ENCODE data around the gene SLC16A2. TPM values are rescaled to one million over a fixed set of nuclear protein-coding genes. Genes with fewer than 3 reads are reported as not detected.
A peak's percentile ranks its signal among the peaks of the same experiment; 100 is the strongest.

The SLC16A2 gene
- total RNA-seq, 1 donor from 2014 or later: 6.7 TPM

DNA sequence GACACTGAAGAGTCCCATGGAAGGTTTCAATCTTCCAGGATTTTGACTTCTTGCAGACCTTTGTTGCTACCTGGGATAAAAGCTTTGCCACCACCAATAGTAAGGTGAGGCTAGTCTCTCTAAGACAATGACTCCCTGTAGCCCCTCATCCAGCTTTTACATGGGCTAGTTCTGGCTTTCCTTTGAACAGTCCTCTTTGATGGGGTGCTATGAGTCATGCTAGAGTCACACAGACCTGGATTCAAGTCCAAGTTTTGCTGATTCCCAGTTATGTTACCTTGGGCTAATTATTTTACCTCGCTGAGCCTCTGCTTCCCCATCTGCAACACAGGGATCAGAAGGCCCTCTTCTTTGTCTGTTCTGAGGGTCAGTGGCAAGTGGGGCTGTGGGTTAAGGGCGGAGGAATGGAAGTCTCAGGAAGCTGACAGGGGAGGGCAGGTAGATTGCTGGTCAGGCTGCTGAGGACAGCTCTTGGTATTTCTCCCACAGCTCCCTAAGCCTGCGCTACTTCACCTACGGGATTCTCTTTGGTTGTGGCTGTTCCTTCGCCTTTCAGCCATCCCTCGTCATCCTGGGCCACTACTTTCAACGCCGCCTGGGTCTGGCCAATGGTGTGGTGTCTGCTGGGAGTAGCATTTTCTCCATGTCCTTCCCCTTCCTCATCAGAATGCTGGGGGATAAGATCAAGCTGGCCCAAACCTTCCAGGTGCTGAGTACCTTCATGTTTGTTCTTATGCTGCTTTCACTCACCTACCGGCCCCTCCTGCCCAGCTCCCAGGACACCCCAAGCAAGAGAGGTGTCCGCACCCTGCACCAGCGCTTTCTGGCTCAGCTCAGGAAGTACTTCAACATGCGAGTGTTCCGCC, 102.8 kb downstream of the SLC16A2 start:
- no peak for DNase-seq
- no peak for ATAC-seq
- intact Hi-C loops (cut with micrococcal nuclease): loop anchor here (10.0 kb wide), 1 partner anchor 139 kb away; no protein-coding TSS in a partner anchor

DNA sequence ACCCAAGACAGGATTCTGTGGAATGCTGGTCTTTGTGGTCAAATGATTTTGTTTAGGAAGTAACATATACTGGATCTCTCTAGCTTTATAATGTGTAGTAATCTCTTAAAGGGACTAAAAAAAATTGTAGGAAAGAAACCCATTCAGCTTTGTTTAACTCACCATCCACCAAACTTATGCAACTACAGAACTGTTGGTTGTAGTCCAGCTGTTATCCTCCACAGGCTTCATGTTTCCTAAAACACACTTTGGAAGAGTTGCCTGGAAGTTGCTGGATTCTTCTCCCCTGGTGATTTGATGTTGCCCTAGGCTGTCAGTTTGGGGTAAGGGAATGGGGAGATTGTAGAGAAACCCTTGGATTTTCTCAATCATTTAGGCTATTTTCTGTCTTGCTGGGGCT, 103.8 kb downstream of the SLC16A2 start:
- intact Hi-C loops (cut with micrococcal nuclease): loop anchor here (10.0 kb wide), 1 partner anchor 140 kb away; no protein-coding TSS in a partner anchor
- ATAC-seq (peak; percentile 17), DNase-seq (no peak)

DNA sequence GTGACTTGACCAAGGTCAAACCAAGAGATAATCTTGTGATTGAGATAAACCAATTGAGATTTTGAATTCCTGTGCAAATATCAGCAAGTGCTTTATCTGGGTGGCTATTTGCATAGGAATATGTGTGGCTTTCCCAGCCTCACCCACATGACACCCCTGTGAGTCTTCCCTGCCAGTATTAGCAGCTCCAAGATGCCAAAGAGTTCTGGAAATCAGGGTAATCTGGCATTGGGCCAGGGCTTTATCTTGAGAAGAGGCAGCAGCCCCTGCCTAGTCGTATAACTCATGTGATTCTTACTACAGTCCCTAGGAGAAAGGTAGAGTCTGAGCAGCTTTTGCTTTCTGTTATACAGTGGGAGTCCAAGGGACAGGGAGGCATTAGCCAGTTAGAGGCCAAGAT, 105.5 kb downstream of the SLC16A2 start:
- no peak for DNase-seq
- intact Hi-C loops (cut with micrococcal nuclease): loop anchor here (10.0 kb wide), 1 partner anchor 142 kb away; no protein-coding TSS in a partner anchor
- no peak for ATAC-seq

- DNase-seq (no peak), ATAC-seq (peak; percentile 66)
- intact Hi-C loops (cut with micrococcal nuclease): loop anchor here (10.0 kb wide), 1 partner anchor 143 kb away; no protein-coding TSS in a partner anchor
Measured at GRCh38 chrX:74527350-74527749, 106.1 kb downstream of the SLC16A2 start.

DNA sequence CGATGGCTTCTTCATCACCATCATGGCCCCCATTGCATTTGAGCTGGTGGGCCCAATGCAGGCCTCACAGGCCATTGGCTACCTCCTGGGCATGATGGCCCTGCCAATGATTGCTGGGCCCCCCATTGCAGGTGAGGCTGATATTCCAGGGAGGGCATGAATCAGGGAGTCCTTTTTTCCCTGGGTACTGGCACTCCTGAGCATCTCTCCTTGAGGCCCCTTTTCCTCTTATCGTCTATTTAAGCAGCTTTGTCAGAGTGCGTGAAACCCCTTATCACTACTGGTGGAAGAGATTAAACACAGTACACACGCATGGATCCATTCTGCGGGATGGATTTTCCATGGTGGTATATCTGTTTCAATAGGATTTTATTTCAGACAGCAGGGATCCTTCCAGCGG, 108.0 kb downstream of the SLC16A2 start:
- ATAC-seq (no peak), DNase-seq (no peak)
- intact Hi-C loops (cut with micrococcal nuclease): loop anchor here (10.0 kb wide), 1 partner anchor 145 kb away; no protein-coding TSS in a partner anchor

GRCh38 chrX:74531081-74531480, 109.8 kb downstream of the SLC16A2 start:
- DNase-seq (no peak), ATAC-seq (no peak)
- intact Hi-C loops (cut with micrococcal nuclease): no loop called here

DNA sequence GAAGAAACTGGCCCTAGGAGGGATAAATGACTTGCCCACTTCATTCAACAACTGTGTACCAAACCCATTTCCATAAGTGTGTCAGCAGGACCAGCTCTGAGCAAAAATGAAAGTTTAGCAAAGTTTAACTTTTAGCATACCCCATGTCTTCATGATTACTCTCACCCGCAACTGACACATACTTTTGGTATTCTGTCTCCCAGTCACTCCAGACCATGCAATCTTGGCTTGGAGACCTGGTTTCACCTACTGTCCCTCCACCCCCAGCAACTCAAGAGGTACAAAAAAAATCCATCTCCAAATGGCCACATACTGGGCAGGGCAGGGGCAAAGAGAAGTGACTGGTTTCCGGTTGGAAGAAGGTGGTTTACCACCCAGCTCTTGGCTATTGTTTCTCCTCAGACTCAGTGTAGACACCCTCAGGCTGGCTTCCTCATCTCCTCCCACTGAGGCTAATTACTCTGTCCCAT, 113.3 kb downstream of the SLC16A2 start:
- intact Hi-C loops (cut with micrococcal nuclease): loop anchor here (5.0 kb wide), 1 partner anchor 112 kb away; the partner anchor contains the start of gene SLC16A2
- ATAC-seq (no peak), DNase-seq (no peak)

DNA sequence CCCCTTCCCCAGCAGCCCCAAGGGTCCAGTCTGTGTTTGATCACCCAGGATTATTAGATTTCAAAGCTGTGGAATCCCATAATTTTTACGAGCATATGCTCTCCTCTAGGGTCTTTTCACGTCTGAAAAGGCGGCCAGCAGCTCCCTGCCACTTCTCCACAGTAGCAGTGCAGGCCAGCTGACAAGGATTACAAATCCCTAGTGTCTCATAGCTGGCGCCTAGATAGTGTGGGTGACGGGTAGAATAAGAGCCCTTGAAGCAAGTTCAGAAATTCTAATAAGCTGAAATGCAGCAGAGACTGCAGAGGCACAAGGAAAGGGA, 113.8 kb downstream of the SLC16A2 start:
- no peak for DNase-seq
- ATAC-seq: no peak
- intact Hi-C loops (cut with micrococcal nuclease): loop anchor here (5.0 kb wide), 1 partner anchor 113 kb away; the partner anchor contains the start of gene SLC16A2

GRCh38 chrX:74535408-74536151, 114.3 kb downstream of the SLC16A2 start:
- intact Hi-C loops (cut with micrococcal nuclease): loop anchor here (5.0 kb wide), 1 partner anchor 113 kb away; the partner anchor contains the start of gene SLC16A2
- DNase-seq (peak; percentile 87), ATAC-seq (peak; percentile 89)

DNA sequence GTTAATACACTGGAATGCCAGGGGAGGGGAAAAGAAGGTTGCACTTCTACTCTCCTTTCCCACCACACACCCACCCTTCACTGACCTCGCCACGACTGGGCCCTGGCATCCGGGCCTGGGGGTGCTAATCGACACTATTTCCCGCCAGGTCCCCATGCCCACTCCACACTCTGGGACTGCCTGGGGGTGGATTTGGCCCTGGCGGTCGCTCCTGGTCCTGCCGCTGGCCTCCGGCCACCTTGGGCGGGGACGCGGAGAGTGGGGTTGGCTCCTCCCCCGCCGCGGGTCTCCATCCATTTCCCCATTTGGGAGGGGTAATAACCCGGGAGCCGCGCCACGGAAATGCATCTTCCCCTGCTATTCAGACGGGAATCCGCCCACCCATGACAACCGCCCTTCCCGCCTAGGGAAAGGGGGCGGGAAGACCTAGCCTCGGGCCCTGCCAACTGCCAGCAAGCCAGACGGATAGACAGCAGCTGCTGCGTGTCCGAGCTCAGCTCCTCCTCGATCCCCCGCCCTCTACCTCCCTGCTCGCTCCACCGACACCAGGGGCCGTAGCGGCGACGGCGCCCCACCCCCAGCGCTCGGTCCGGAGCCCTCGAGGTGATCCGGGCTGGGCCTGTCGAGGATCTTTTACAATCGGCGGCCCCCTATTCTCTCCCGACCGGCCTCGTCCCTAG, 115.0 kb downstream of the SLC16A2 start:
- peak; percentile 89 for DNase-seq
- peak; percentile 92 for ATAC-seq
- intact Hi-C loops (cut with micrococcal nuclease): loop anchor here (5.0 kb wide), 1 partner anchor 114 kb away; the partner anchor contains the start of gene SLC16A2

DNA sequence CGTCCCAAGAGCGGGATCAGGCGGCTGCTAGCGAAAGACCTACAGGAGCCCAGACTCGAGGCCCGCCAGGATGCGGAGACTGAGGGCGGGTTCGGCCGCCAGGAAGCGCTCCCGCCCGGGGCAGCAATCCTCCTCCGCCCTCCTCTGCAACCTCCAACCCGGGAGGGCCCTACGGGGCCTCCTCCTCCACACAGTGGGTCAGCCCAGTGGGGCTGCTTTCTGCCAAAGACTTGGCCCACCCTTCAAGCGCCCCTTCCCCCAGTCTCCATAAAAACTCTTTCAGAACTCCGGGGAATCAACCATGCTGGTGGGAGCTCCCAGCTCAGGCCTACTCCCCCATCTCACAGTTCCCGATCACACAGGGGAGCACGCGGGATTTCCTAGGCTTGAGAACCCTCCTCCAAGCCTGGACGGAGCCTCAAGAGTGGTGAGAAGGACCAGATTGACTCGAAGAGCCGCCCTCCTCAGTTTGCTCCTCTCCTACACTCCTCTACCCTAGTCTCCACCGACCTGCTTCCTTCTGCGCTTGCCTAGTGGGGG, 115.6 kb downstream of the SLC16A2 start:
- intact Hi-C loops (cut with micrococcal nuclease): loop anchor here (5.0 kb wide), 1 partner anchor 115 kb away; the partner anchor contains the start of gene SLC16A2
- DNase-seq: peak; percentile 37
- peak; percentile 60 for ATAC-seq

GRCh38 chrX:74540635-74541249, 119.4 kb downstream of the SLC16A2 start:
- DNase-seq (no peak), ATAC-seq (no peak)
- intact Hi-C loops (cut with micrococcal nuclease): no loop called here

DNA sequence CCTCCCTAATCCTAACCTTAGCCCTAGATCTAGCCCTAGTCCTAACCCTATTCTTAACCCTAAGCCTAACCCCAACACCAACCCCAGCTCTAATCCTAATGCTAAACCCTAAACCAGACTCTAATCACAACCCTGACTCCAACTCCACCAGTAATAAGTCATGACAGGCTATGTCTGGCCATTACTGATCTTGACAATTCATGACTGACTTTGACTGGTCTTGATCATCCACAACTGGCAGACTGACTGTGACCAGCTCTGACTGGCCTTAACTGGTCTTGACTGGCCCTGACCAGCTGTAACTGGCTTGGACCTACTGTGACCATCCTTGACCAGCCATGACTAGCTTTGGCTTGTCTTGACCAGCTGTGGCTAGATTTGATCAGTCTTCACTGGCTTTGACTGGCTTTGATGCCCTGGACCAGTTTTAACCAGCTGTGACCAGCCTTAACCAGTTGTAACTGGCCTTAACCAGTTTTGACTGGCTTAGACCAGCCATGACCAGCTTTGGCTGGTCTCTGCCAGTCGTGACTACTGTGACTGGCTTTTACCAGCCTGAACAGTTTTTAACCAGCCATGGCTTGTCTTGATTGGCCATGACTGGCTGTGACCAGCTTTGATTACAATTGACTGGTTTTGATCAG, 124.7 kb downstream of the SLC16A2 start:
- intact Hi-C loops (cut with micrococcal nuclease): no loop called here
- no peak for ATAC-seq

GRCh38 chrX:74546984-74547383, 125.7 kb downstream of the SLC16A2 start:
- DNase-seq (no peak), ATAC-seq (no peak)
- intact Hi-C loops (cut with micrococcal nuclease): no loop called here

More for the DNA sequence above, 124.7 kb downstream of the SLC16A2 start:
- no peak for DNase-seq

DNA sequence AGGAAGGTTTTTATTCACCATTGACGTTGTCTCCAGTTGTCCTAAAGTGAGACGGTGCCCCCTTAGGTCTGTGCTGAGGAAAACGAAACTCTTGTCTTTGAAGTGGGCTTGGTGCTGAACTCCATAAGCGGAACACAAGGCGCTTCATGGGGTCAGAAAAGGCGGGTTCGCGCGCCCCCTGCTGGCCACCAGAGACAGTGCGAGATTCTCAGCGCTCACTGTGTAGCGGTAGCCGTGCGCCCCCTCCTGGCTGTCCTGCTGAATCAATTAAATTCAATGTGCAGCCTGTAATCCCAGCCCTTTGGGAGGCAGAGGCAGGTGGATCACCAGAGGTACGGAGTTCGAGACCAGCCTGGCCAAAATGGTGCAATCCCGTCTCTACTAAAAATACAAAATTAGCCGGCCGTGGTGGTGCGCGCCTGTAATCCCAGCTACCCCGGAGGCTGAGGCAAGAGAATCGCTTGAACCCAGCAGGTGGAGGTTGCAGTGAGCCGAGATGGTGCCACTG, 129.1 kb downstream of the SLC16A2 start:
- intact Hi-C loops (cut with micrococcal nuclease): no loop called here
- DNase-seq (peak; percentile 90), ATAC-seq (peak; percentile 94)

DNA sequence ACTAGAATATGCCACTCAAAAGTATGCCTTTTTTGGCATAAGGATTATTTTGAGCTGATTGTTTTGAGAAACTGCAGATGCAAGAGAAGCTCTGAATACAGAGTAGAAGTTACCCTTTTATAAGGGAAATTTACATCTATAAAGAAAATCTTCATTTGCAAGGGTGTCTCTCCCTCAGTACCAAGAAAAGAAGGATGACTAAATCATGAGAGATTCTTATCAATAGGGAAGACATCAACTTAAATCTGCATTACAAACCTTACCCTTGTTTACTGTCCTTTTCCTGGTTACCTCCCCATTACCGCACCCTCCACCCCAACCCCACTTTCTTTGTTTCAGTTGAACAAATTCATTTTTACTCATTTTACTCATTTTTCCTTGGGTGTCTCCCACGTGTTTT, 130.6 kb downstream of the SLC16A2 start:
- no peak for ATAC-seq
- intact Hi-C loops (cut with micrococcal nuclease): no loop called here

GRCh38 chrX:74557378-74557777, 136.1 kb downstream of the SLC16A2 start:
- ATAC-seq (no peak), DNase-seq (no peak)
- intact Hi-C loops (cut with micrococcal nuclease): no loop called here

More for the DNA sequence above, 130.6 kb downstream of the SLC16A2 start:
- DNase-seq: no peak

- intact Hi-C loops (cut with micrococcal nuclease): no loop called here
- DNase-seq: no peak
- no peak for ATAC-seq
Measured at GRCh38 chrX:74578137-74578536, 156.8 kb downstream of the SLC16A2 start.

Measured in left ventricle myocardium superior (tissue), 1 donor.